Mammary epithelial cell (primary cell): ENCODE results near the gene SLC38A8.

ENCODE experiments used
- CTCF ChIP-seq, 2 donors: IDR thresholded peaks in 1 of 2; conservative IDR thresholded peaks in 1 of 2; 2 replicates each; pipeline ENCODE4 v1.5.1; 2011 to 2012; ENCODE audit warnings: inconsistent platforms in 2 of 2, low read length in 2 of 2, mild to moderate bottlenecking in 2 of 2, control low read depth in 1 of 2, low read depth in 1 of 2; ENCODE audit not compliant: insufficient read depth in 1 of 2; ENCODE audit errors: extremely low read depth in 1 of 2
- EZH2 ChIP-seq: IDR thresholded peaks from 2 replicates; pipeline ENCODE4 v1.6.1; 2012; ENCODE audit warnings: low read length, inconsistent platforms, borderline replicate concordance

DNA sequence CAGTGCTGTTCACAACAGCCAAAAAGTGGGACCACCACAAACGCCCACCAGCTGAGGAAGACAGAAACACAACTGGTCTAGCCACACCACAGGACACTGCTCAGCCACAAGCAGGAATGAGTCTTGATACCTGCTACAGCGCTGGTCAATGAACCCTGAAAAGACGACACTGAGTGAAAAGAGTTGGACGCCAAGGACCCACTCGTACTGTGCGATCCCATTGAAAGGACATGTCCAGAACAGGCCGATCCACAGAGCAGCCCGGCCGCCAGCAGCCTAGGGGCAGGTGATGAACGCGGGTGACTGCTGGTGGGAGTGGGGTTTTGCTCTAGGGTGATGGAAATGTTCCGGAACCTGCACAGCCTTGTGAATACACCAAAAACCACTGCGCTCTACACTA lies 10.6 kb upstream of the SLC38A8 start:
- TF ChIP-seq EZH2 = no peak
- TF ChIP-seq CTCF (conservative IDR thresholded peaks at IDR 0.05 in 1 of 2, IDR thresholded peaks at IDR 0.05 in 1 of 2; ENCODE audit: extremely low read depth in 1 of 2, insufficient read depth in 1 of 2, low read depth in 1 of 2, low read length in 2 of 2) = no peak
